Glutamatergic neuron (in vitro differentiated cells): ENCODE results near the gene ARL17A. TPM values are rescaled to one million over a fixed set of nuclear protein-coding genes. Genes with fewer than 3 reads are reported as not detected.
"Not testable (repeated sequence)": the region's sequence is repeated elsewhere in the genome, so short reads cannot be mapped to it uniquely, and the experiment has no call there.

Experiments used
- DNase-seq: peaks from one replicate; pipeline ENCODE4 v3.0.0; 2022
- H3K27ac Mint-ChIP-seq: one replicate; pipeline ENCODE4 v1.8.0; 2020; ENCODE audit warnings: mild to moderate bottlenecking, mixed read lengths, inconsistent platforms; ENCODE audit not compliant: unreplicated experiment
- H3K27me3 Mint-ChIP-seq: one replicate; pipeline ENCODE4 v1.8.0; 2020; ENCODE audit warnings: mild to moderate bottlenecking, moderate library complexity, mixed read lengths, inconsistent platforms; ENCODE audit not compliant: unreplicated experiment
- H3K36me3 Mint-ChIP-seq: one replicate; pipeline ENCODE4 v1.8.0; 2020; ENCODE audit warnings: mild to moderate bottlenecking, mixed read lengths, inconsistent platforms; ENCODE audit not compliant: unreplicated experiment
- H3K4me1 Mint-ChIP-seq: one replicate; pipeline ENCODE4 v1.8.0; 2020; ENCODE audit warnings: mild to moderate bottlenecking, low read depth, mixed read lengths, inconsistent platforms; ENCODE audit not compliant: unreplicated experiment
- H3K4me3 Mint-ChIP-seq: one replicate; pipeline ENCODE4 v1.8.0; 2020; ENCODE audit warnings: mild to moderate bottlenecking, mixed read lengths, inconsistent platforms; ENCODE audit not compliant: unreplicated experiment
- H3K9me3 Mint-ChIP-seq: one replicate; pipeline ENCODE4 v1.8.0; 2020; ENCODE audit warnings: mild to moderate bottlenecking, moderate library complexity, mixed read lengths, inconsistent platforms; ENCODE audit not compliant: unreplicated experiment
- total RNA-seq: library from RNA; stranded (reverse); fragmentation: NEBNext Ultra II Directional; extraction: Animal tissue kit (Norgen Biotek cat#: 25700); gene quantifications from one replicate; pipeline ENCODE4 v1.2.1, GENCODE V29; 2021; ENCODE audit not compliant: unreplicated experiment

Gene ARL17A
- total RNA-seq, 1 donor from 2014 or later: 16.5 TPM

GRCh38 chr17:46591332-46591731 is 11.8 kb upstream of the ARL17A start:
- not testable (repeated sequence) for H3K4me1 Mint-ChIP-seq, H3K27ac Mint-ChIP-seq, DNase-seq, H3K36me3 Mint-ChIP-seq, H3K9me3 Mint-ChIP-seq, H3K4me3 Mint-ChIP-seq, H3K27me3 Mint-ChIP-seq

- H3K27me3 Mint-ChIP-seq, H3K36me3 Mint-ChIP-seq, DNase-seq, H3K9me3 Mint-ChIP-seq, H3K27ac Mint-ChIP-seq, H3K4me3 Mint-ChIP-seq, H3K4me1 Mint-ChIP-seq: not testable (repeated sequence)
These were observed 11.0 kb upstream of the ARL17A start, which contains the start of gene NSF for GRCh38 chr17:46590157-46591146. TSS of gene NSF (plus strand) at chr17:46590669. CDS start at chr17:46590776, 107 bp downstream.

GRCh38 chr17:46585444-46585843 is 6.0 kb upstream of the ARL17A start:
- not testable (repeated sequence) for H3K9me3 Mint-ChIP-seq, H3K27me3 Mint-ChIP-seq, H3K36me3 Mint-ChIP-seq, H3K27ac Mint-ChIP-seq, H3K4me3 Mint-ChIP-seq, DNase-seq, H3K4me1 Mint-ChIP-seq

GRCh38 chr17:46580082-46580481 is 591 bp upstream of the ARL17A start:
- H3K27me3 Mint-ChIP-seq, H3K27ac Mint-ChIP-seq, H3K9me3 Mint-ChIP-seq, DNase-seq, H3K4me1 Mint-ChIP-seq, H3K36me3 Mint-ChIP-seq, H3K4me3 Mint-ChIP-seq: not testable (repeated sequence)

- H3K27me3 Mint-ChIP-seq, H3K4me1 Mint-ChIP-seq, H3K9me3 Mint-ChIP-seq, H3K4me3 Mint-ChIP-seq, H3K36me3 Mint-ChIP-seq, DNase-seq, H3K27ac Mint-ChIP-seq: not testable (repeated sequence)
These were observed 7.7 kb downstream of the ARL17A start for GRCh38 chr17:46571796-46572195.

GRCh38 chr17:46566980-46567379 is 12.5 kb downstream of the ARL17A start:
- H3K4me1 Mint-ChIP-seq, H3K27me3 Mint-ChIP-seq, H3K4me3 Mint-ChIP-seq, H3K9me3 Mint-ChIP-seq, H3K27ac Mint-ChIP-seq, H3K36me3 Mint-ChIP-seq, DNase-seq: not testable (repeated sequence)

GRCh38 chr17:46566284-46566683 is 13.2 kb downstream of the ARL17A start:
- not testable (repeated sequence) for H3K4me1 Mint-ChIP-seq, H3K4me3 Mint-ChIP-seq, H3K9me3 Mint-ChIP-seq, H3K27me3 Mint-ChIP-seq, DNase-seq, H3K36me3 Mint-ChIP-seq, H3K27ac Mint-ChIP-seq

- not testable (repeated sequence) for H3K36me3 Mint-ChIP-seq, H3K27ac Mint-ChIP-seq, H3K4me3 Mint-ChIP-seq, H3K27me3 Mint-ChIP-seq, H3K9me3 Mint-ChIP-seq, H3K4me1 Mint-ChIP-seq, DNase-seq
These were observed 19.4 kb downstream of the ARL17A start for GRCh38 chr17:46560048-46560447.

GRCh38 chr17:46559155-46559554 is 20.3 kb downstream of the ARL17A start:
- not testable (repeated sequence) for H3K4me1 Mint-ChIP-seq, H3K36me3 Mint-ChIP-seq, H3K27ac Mint-ChIP-seq, H3K27me3 Mint-ChIP-seq, H3K9me3 Mint-ChIP-seq, H3K4me3 Mint-ChIP-seq, DNase-seq

- H3K4me3 Mint-ChIP-seq, H3K27ac Mint-ChIP-seq, H3K9me3 Mint-ChIP-seq, H3K36me3 Mint-ChIP-seq, DNase-seq, H3K4me1 Mint-ChIP-seq, H3K27me3 Mint-ChIP-seq: not testable (repeated sequence)
These were observed 30.9 kb downstream of the ARL17A start for GRCh38 chr17:46548607-46549006.

- H3K27ac Mint-ChIP-seq, H3K9me3 Mint-ChIP-seq, H3K4me1 Mint-ChIP-seq, H3K36me3 Mint-ChIP-seq, H3K4me3 Mint-ChIP-seq, H3K27me3 Mint-ChIP-seq: not testable (repeated sequence)
- DNase-seq: peak; percentile 21
These were observed 44.8 kb downstream of the ARL17A start for GRCh38 chr17:46534716-46535115.

- H3K27me3 Mint-ChIP-seq, H3K4me3 Mint-ChIP-seq, H3K9me3 Mint-ChIP-seq, DNase-seq, H3K36me3 Mint-ChIP-seq, H3K27ac Mint-ChIP-seq, H3K4me1 Mint-ChIP-seq: not testable (repeated sequence)
These were observed 67.3 kb downstream of the ARL17A start, which contains the start of gene LRRC37A2 for GRCh38 chr17:46512168-46512567. TSS of gene LRRC37A2 (plus strand) at chr17:46512468. CDS start at chr17:46512713, 245 bp downstream.
